Mononuclear cell (primary cell): ENCODE measurements around the gene SULT1A3. TPM values are rescaled to one million over a fixed set of nuclear protein-coding genes. Genes with fewer than 3 reads are reported as not detected.
"Not testable (repeated sequence)": the region's sequence is repeated elsewhere in the genome, so short reads cannot be mapped to it uniquely, and the experiment has no call there.

Experiments
- H3K27me3 ChIP-seq: 2 replicates; pipeline ENCODE4 v1.6.0; 2011; ENCODE audit warnings: low read length, control low read depth; ENCODE audit not compliant: insufficient read depth
- H3K4me1 ChIP-seq: 2 replicates; pipeline ENCODE4 v1.5.1; 2011; ENCODE audit warnings: mild to moderate bottlenecking, low read length, control low read depth; ENCODE audit not compliant: insufficient read depth
- H3K4me3 ChIP-seq: 2 replicates; pipeline ENCODE4 v1.5.1; 2011; ENCODE audit warnings: mild to moderate bottlenecking, low read length, moderate library complexity
- H3K9me3 ChIP-seq: 2 replicates; pipeline ENCODE4 v1.5.1; 2011; ENCODE audit warnings: low read depth, mild to moderate bottlenecking, control low read depth, low read length
- total RNA-seq: library from RNA; depleted of rRNA; stranded (reverse); fragments of >200 nt; gene quantifications from one replicate; pipeline ENCODE4 v1.2.3, GENCODE V29; 2012

The SULT1A3 gene
- total RNA-seq, 1 donor, result 3.8 TPM

DNA sequence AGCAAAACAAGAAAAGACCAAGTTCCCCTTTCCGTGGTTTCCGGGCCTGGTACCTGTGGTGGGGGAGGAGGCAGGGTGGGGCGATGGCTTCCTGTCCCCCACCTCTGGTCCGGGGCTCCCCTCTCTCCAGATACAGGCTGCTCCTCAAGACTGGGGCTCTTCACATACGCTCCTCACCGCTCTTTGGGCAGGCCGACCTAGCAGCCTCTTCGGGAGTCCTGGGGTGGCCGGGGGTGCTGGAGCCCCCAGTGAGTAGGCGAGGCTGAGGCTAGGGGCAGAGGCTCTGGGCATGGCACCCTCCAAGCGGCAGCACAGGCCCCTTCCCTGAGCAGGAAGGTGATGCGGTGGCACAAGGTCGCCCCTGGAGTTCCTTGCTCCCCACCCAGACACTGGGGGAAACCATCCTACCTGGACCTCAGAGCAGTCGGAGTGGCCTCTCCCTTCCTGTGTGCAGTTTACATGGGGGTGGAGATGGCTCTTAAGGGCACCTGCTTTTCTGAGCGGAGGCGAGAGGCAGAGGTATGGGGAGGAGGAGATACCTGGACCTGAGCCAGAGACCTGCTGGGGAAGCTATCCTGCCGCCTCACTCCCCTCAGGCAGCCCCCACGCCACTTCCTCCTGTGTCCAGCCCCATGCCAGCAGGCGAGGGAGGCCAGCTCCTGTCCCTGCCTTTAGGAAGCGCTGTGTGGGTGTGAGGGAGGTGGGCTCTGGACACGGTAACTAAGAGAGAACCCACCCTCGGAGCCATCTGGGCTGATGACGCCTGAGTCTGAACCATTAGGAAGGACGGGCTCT lies 14.8 kb upstream of the SULT1A3 start:
- Histone ChIP-seq H3K4me1 (peaks cover 47% of the 10 kb centered on the region), H3K4me3 (peak overlapping the region; percentile 94), H3K9me3 (no peaks in the 10 kb centered on the region), H3K27me3 (no peaks in the 10 kb centered on the region)

DNA sequence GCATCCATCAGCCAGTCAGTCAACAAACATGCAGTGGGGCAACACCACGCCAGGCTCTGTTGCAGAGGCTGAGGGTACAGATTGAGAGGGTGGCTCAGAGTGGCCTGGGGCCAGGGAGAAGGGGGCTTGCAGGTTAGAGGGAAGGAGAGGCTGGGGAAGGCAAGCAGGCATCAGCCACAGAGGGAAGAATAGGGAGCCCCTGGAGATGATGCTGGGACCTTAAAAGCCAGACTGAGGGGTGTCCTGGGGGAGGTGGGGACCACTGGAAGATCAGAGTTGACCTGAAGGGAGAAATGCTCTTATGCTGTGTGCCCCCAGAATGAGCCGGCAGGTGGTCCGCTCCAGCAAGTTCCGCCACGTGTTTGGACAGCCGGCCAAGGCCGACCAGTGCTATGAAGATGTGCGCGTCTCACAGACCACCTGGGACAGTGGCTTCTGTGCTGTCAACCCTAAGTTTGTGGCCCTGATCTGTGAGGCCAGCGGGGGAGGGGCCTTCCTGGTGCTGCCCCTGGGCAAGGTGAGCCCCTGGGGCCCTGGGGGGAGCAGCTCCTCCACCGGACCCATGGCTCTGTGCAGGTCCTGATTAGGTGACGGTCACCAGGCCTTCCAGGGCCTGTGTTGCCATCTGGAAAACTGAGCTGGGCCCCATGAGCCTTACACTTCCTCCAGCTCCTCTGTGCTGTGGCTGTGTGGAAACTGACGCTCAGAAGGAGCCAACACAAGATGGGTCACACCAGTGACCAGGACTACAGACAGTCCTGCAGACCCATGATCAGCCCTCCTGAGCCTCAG lies 14.0 kb upstream of the SULT1A3 start:
- no peaks in the 10 kb centered on the region for H3K27me3 ChIP-seq
- peaks cover 47% of the 10 kb centered on the region for H3K4me1 ChIP-seq
- H3K9me3 ChIP-seq, result no peaks in the 10 kb centered on the region
- peak overlapping the region; percentile 94 for H3K4me3 ChIP-seq

DNA sequence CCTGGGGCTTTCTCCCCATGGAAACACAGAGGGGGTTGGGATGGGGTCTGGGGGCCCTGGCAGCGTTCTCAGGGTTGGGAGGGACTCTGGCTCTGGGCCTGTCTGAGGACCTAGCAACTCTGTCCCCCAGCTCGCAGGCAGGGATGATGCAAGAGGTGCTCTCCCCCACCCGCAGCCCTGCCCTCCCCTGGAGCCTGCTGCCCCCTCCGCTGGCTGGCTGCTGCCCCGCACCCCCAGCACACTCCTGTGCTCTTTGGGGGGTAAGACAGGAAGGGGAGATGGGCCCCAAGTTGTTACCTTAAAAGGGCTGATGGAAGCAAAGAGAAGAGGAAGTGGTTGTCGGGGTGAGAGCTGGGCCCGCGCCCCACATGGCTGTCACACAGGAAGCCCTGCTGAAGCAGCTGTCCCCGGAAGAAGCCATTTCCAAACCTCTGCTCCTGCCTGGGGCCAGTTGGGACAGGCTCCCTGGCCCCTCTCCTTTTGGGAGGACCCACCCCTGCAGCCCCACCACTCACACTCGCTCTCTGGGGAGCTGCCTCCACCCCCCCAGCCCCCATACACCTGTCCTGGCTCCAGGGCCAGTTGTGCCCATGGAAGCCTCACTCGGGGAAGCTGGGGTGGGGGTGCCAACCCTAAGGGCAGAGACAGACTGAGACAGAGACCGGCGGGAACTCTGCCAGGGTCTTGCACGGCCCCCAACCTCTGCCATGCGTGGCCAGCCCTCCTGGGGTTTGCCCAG lies 13.2 kb upstream of the SULT1A3 start:
- Histone ChIP-seq H3K4me3 (peak overlapping the region; percentile 94), H3K4me1 (peaks cover 47% of the 10 kb centered on the region), H3K27me3 (no peaks in the 10 kb centered on the region), H3K9me3 (no peaks in the 10 kb centered on the region)

DNA sequence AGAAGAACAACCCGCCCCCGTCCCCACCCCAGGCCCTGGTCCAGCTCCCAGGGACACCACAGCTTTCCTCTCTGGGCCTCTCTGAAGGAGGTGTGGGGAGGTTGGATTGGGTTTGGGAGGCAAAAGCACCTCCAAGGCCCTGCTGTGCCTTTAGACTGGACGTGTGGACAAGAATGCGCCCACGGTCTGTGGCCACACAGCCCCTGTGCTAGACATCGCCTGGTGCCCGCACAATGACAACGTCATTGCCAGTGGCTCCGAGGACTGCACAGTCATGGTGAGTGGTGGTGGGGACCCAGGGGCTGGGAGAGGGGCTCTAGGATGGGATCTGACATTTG lies 12.6 kb upstream of the SULT1A3 start:
- Histone ChIP-seq H3K9me3 (no peaks in the 10 kb centered on the region), H3K27me3 (no peaks in the 10 kb centered on the region), H3K4me3 (peak overlapping the region; percentile 94), H3K4me1 (peaks cover 47% of the 10 kb centered on the region)

- Histone ChIP-seq H3K9me3 (no peaks in the 10 kb centered on the region), H3K4me1 (peaks cover 45% of the 10 kb centered on the region), H3K4me3 (peak overlapping the region; percentile 94)
These were observed 12.1 kb upstream of the SULT1A3 start for GRCh38 chr16:30186782-30187555.

DNA sequence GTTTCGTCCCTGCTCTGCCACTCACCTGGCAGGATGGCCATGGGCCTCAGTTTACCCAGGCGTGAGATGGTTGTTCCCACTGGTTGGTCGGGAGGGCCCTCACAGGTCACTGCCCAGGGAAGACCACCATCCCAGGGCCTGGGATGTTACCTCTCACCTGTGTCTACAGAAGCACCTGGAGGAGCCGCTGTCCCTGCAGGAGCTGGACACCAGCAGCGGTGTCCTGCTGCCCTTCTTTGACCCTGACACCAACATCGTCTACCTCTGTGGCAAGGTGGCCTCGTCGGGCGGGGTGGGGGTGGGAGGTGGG lies 11.5 kb upstream of the SULT1A3 start:
- Histone ChIP-seq H3K9me3 (no peaks in the 10 kb centered on the region), H3K4me1 (peaks cover 40% of the 10 kb centered on the region), H3K27me3 (no peaks in the 10 kb centered on the region), H3K4me3 (no peak overlapping the region)

More at GRCh38 chr16:30186782-30187555, 12.1 kb upstream of the SULT1A3 start:
- no peaks in the 10 kb centered on the region for H3K27me3 ChIP-seq

- no peaks in the 10 kb centered on the region for H3K27me3 ChIP-seq
- H3K9me3 ChIP-seq, result no peaks in the 10 kb centered on the region
- H3K4me3 ChIP-seq, result no peak overlapping the region
- H3K4me1 ChIP-seq, result peaks cover 36% of the 10 kb centered on the region
These were observed 11.0 kb upstream of the SULT1A3 start for GRCh38 chr16:30187971-30188561.

DNA sequence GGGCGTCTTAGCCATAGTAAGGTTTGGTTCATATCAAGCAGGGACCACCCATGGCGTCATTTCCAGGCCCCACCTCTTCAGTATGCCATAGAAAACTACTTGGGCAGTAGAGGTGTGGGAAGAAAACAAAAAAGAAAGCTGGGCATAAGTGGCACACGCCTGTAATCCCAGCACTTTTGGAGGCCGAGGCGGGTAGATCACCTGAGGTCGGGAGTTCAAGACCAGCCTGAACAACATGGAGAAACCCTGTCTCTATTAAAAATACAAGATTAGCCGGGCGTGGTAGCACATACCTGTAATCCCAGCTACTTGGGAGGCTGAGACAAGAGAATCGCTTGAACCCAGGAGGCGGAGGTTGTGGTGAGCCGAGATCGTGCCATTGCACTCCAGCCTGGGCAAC lies 7.9 kb upstream of the SULT1A3 start:
- not testable (repeated sequence) for H3K9me3 ChIP-seq, H3K27me3 ChIP-seq, H3K4me3 ChIP-seq
- peaks cover 22% of the 10 kb centered on the region for H3K4me1 ChIP-seq

GRCh38 chr16:30193098-30193497 lies 6.0 kb upstream of the SULT1A3 start:
- H3K4me1 ChIP-seq, H3K4me3 ChIP-seq, H3K27me3 ChIP-seq, H3K9me3 ChIP-seq: not testable (repeated sequence)

- peak within 1 kb of the TSS; percentile 20 for H3K4me3 ChIP-seq
- not testable (repeated sequence) for H3K4me1 ChIP-seq, H3K9me3 ChIP-seq, H3K27me3 ChIP-seq
These were observed 5.4 kb upstream of the SULT1A3 start, which contains the start of the genes BOLA2B and SLX1A for GRCh38 chr16:30193615-30194014. Gene BOLA2B (minus strand): TSS chr16:30193666. CDS start chr16:30193595, 71 bp downstream. Gene SLX1A (plus strand): TSS chr16:30193875. CDS start chr16:30194085, 210 bp downstream.

- not testable (repeated sequence) for H3K27me3 ChIP-seq, H3K9me3 ChIP-seq, H3K4me1 ChIP-seq
- peak overlapping the region; percentile 20 for H3K4me3 ChIP-seq
These were observed 4.7 kb upstream of the SULT1A3 start for GRCh38 chr16:30194172-30194925.

GRCh38 chr16:30197001-30197400 lies 2.1 kb upstream of the SULT1A3 start:
- not testable (repeated sequence) for H3K4me3 ChIP-seq, H3K27me3 ChIP-seq, H3K4me1 ChIP-seq, H3K9me3 ChIP-seq

- H3K9me3 ChIP-seq, H3K27me3 ChIP-seq, H3K4me3 ChIP-seq, H3K4me1 ChIP-seq: not testable (repeated sequence)
These were observed 721 bp downstream of the SULT1A3 start for GRCh38 chr16:30199608-30200343.
